Stimulated activated CD4-positive, alpha-beta T cell treated with anti-CD3 and anti-CD28 coated beads, Interleukin-15, amount 100 ng/mL, for 24 hours (primary cell): ENCODE results near the gene SDHAF3.
A peak's percentile ranks its signal among the peaks of the same experiment; 100 is the strongest.
"Not testable (repeated sequence)": the region's sequence is repeated elsewhere in the genome, so short reads cannot be mapped to it uniquely, and the experiment has no call there.

ENCODE experiments used
- DNase-seq: peaks from one replicate; pipeline ENCODE4 v3.0.0-alpha.2; 2020

The SDHAF3 gene

GRCh38 chr7:97117372-97118188, at the start of gene SDHAF3:
Gene SDHAF3 (plus strand): TSS chr7:97117698. CDS start chr7:97117724, 26 bp downstream.
- peak; percentile 98 for DNase-seq

- not testable (repeated sequence) for DNase-seq
These were observed 45.5 kb upstream of the SDHAF3 start for GRCh38 chr7:97072025-97072424.

DNA sequence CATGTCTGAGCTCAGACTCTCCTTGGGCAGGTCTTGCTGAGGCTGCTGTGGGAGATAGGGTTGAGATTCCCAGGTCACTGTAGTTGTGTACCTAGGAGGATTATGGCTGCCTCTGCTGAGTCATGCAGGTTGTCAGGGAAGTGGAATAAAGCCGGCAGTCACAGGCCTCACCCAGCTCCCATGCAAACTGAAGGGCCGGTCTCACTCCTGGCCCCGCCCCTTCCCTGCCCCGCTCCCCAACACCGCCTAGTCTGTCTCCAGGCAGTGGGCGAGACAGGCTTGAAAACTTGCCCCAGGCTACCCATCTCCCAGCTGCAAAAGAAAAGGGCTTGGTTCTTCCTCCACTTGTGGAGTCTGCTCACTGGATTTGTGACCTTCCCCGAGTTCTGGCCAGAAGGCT, 41.6 kb upstream of the SDHAF3 start:
- no peak for DNase-seq

GRCh38 chr7:97078023-97078969, 39.2 kb upstream of the SDHAF3 start:
- no peak for DNase-seq

DNA sequence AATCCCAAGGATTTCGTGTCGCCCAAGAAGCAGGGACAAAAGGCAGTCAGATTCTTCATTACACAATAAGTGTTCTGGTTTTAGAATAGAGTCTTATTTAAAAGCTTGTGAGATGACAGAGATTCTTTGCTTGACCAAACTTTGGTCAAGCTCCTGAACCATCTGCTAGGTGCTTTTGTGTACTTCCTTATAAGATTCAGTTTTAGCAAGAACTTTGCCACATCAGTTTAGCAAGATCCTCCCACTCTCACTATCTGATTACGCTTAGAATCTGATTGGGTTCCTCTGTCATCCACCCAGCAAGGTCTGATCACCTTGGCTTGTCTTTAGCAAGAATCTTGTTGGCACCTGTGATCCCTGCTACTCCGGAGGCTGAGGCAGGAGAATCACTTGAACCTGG, 38.2 kb upstream of the SDHAF3 start:
- DNase-seq: no peak

GRCh38 chr7:97081521-97082300, 35.8 kb upstream of the SDHAF3 start:
- DNase-seq: no peak

DNA sequence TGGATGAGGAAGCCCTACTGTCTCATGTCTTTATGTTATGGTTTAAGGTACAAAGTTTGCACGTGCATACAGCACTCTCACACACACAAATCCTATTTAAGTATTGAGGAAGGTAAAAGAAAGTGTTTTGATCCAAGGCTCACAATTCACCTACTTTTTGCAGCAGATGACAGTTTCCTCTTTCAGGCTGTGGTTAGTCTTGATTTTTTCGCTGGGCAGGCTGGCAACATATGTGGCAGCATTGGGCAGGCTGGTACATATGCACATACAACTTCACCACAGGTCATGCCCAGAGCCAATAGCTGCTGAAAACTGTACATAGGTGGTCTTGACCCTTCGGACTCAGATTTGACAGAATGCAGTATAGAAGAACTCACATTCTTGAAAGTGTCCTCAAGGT, 29.1 kb upstream of the SDHAF3 start:
- DNase-seq: no peak

DNA sequence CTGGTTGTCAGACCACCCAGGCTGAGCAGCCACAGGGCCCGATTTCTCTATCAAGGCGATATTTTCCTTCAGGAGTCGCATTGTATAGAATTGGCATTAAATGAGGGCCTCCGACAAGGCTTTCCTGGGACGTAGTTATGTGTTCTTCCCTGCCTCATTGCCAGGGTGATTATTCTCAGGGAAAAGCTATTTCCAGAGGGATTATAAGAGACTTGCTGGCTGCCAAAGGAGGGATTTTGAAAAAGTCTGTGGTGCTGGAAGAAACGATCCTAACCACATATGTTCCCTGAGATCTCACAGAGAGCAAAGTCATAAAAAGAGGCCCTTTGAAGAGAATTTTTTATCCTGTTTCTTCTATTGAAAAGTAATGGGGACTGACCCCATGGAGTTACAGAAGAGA, 27.7 kb upstream of the SDHAF3 start:
- DNase-seq: no peak

DNA sequence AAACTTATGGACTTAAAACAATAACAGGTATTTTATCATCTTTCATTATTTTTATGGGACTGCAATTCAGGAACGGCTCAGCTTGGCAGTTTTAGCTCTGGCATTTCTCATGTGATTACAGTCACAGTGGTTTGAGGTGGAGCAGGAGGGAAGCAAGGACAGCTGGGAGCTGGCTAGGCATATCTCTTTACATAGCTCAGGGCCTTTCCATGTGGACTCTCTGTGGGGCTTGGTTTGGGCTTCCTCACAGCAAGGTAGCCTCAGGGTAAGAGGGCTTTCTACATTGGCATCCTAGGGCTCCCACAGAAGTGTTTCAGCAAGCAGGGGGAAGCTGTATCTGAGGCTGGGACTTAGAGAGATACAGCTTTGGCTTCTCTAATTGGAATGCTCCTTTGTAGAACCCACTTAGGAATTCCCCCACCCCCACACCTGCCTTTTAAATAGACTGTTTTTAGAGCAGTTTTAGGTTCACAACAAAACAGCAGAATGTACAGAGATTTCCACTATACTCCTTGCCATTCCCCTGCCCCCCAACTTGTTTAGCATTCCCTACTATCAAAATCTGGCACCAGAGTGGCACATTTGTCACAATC, 26.6 kb upstream of the SDHAF3 start:
- peak; percentile 3 for DNase-seq

DNA sequence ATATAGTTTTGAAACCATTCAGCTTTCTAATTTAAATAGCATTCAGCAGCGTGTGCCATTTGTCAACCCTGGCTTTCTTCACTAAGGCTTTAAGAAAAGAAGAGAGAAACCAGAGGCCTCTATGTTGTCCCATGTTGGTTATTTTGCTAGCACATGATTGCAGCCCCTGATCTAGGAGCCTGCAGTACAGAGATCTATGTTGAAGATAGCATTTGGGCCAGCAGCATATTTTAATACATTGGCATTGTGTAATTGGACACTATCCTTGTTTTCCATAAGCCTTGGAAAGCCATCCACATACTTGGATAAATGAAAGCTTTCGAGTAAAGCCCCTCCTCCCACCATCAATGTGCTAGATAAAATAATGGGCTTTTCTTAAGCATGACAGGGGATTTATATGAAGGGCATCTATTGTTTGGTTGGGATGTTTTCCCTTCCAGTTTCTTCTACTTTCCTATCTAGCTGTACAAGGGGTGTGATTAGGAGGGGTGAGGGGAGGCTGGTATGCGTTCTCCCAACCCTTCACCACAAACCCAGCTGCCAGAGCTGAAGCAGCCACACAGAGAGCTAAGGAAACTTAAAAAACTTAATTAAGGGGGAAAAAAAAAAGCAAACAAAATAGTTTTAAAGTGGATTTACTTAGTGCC, 23.1 kb upstream of the SDHAF3 start:
- no peak for DNase-seq

DNA sequence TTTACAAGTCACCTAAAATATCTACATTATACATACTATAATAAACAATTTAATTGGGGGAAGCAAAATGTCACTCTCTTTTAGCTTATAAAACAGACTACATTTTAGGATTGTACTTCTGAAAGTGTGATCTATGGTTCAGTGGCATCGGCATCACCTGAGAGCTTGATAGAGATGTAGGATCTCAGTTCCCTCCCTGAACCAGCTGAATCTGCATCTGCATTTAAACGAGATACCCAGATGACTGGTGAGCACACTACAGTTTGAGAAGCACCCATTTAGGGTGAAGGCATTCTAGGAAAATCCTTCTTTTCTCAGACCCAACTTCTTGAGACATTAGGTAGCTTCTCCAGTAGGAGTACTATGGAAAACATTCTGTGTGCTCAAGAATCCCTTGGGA, 21.5 kb upstream of the SDHAF3 start:
- no peak for DNase-seq

DNA sequence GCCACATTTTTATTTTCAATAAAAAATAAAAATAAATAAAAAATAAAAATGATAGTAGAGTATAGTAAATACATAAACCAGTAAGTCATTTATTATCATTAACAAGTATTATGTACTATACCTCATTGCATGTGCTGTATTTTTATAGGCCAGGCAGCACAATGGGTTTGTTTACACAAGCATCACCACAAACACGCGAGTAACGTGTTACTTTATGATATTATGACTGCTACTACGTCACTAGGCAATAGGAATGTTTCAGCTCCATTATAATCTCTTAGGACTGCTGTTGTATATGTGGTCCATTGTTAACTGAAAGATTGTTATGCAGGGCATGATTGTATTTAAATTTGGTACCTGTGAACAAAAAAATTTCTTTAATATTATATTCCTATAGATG, 20.8 kb upstream of the SDHAF3 start:
- no peak for DNase-seq

GRCh38 chr7:97104719-97105238, 12.7 kb upstream of the SDHAF3 start:
- DNase-seq: peak; percentile 79

GRCh38 chr7:97107192-97107800, 10.2 kb upstream of the SDHAF3 start:
- no peak for DNase-seq

DNA sequence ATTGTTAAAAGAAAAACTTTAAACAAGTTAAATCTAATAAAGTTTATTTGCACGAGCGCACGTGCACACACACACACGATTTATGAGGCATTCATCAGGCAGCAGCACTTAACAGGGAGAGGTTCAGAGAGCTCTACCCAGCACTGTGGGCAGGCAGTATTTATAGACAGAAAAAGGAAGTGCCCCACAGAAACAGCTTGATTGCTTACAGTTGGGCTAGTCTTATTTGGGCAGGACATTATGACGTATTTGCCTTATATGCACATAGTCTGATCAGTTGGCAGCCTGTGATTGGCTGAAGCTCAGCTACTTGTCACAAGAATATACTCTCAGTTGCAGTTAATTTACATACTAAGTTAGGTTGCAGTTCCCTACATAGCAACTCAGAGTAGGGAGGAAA, 1.2 kb upstream of the SDHAF3 start:
- DNase-seq: no peak

- DNase-seq: no peak
These were observed 495 bp upstream of the SDHAF3 start for GRCh38 chr7:97117035-97117371.

- DNase-seq: no peak
These were observed 914 bp downstream of the SDHAF3 start for GRCh38 chr7:97118306-97118917.

DNA sequence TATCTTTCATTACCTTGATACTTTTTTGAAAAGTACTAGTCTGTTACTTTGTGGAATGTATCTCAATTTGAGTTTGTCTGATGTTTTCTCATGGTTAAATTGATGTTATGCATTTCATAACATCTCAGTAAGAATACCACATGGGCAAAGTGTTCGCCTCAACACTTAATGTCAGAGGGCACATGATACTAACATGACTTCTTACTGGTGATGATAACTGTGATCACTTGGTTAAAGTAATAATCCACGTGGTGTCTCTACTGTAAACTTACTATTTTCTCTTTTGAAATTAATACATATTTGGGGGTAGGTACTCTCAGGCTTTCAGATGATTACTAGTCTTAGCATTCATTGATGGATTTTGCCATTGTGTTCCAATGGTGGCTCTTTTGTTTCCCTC, 2.2 kb downstream of the SDHAF3 start:
- DNase-seq: no peak

GRCh38 chr7:97120713-97121457, 3.4 kb downstream of the SDHAF3 start:
- no peak for DNase-seq

DNA sequence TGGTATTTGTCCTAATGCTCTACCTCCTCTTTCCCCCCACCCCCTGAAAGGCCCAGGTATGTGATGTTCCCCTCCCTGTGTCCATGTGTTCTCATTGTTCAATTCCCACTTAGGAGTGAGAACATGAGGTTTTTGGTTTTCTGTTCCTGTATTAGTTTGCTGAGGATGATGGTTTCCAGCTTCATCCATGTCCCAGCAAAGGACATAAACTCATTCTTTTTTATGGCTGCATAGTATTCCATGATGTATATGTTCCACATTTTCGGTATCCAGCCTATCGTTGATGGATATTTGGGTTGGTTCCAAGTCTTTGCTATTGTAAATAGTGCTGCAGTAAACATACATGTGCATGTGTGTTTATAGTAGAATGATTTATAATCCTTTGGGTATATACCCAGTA, 5.6 kb downstream of the SDHAF3 start:
- not testable (repeated sequence) for DNase-seq
